RKO (cell line): ENCODE data around the gene SHKBP1.
A peak's percentile ranks its signal among the peaks of the same experiment; 100 is the strongest.
"Not testable (repeated sequence)": the region's sequence is repeated elsewhere in the genome, so short reads cannot be mapped to it uniquely, and the experiment has no call there.

Experiments
- DNase-seq: peaks from one replicate; pipeline ENCODE4 v3.0.0-alpha.2; 2016; ENCODE audit warnings: low spot score

Gene SHKBP1

GRCh38 chr19:40556953-40557530 lies 19.6 kb upstream of the SHKBP1 start:
- no peak for DNase-seq

DNA sequence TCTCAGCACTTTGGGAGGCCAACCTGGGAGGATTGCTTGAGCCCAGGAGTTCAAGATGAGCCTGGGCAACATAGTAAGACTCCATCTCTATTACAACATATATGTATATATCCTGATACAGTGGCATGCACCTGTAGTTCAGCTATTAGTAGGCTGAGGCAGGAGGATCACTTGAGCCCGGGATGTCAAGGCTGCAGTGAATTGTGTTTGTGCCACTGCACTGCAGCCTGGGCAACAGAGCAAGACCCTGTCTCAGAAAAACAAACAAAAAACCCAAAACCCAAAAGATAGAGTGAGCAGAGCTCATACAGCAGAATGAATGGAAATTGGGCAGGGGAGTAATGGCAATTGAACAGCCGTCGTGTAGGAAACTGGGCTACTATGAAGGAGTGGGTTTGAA lies 17.3 kb upstream of the SHKBP1 start:
- DNase-seq, result no peak

GRCh38 chr19:40560092-40560507 lies 16.6 kb upstream of the SHKBP1 start:
- DNase-seq, result no peak

GRCh38 chr19:40561947-40562346 lies 14.7 kb upstream of the SHKBP1 start:
- no peak for DNase-seq

- DNase-seq, result not testable (repeated sequence)
These were observed 12.1 kb upstream of the SHKBP1 start for GRCh38 chr19:40564535-40564934.

DNA sequence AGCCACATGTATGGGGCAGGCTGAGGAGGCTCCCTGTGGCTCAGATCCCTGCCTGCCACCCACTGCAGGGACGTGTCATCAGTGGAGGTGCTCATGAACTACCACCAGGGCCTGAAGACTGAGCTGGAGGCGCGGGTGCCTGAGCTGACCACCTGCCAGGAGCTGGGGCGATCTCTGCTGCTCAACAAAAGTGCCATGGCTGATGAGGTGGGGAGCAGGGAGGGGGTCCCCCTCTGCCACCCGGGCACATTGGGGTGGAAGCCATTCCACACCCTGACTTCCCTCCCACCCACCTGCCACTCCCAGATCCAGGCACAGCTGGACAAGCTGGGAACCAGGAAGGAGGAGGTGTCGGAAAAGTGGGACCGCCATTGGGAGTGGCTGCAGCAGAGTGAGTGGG lies 11.3 kb upstream of the SHKBP1 start:
- no peak for DNase-seq

GRCh38 chr19:40565910-40566495 lies 10.7 kb upstream of the SHKBP1 start:
- DNase-seq, result no peak

- no peak for DNase-seq
These were observed 9.5 kb upstream of the SHKBP1 start for GRCh38 chr19:40567040-40567749.

- DNase-seq, result no peak
These were observed 8.8 kb upstream of the SHKBP1 start for GRCh38 chr19:40567750-40568494.

- peak; percentile 98 for DNase-seq
These were observed 6.2 kb upstream of the SHKBP1 start for GRCh38 chr19:40570313-40571004.

DNA sequence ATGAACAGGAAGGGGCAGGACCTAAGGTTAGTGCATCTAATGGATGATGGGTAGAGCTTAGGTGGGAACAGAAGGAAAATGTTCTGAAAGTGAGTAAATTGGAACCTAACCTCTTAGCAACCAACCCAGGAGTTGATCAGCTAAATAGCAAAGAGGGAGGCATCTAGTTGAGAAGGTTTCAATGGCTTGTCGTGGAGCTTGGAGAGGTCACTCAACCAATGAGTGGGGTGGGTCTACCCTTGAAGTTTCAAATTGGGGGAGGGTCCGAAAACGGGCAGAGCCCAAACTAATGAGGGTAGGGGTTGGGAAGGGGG lies 5.7 kb upstream of the SHKBP1 start:
- DNase-seq, result no peak

- no peak for DNase-seq
These were observed 4.7 kb upstream of the SHKBP1 start for GRCh38 chr19:40571831-40572495.

GRCh38 chr19:40575326-40575725 lies 1.3 kb upstream of the SHKBP1 start:
- no peak for DNase-seq

DNA sequence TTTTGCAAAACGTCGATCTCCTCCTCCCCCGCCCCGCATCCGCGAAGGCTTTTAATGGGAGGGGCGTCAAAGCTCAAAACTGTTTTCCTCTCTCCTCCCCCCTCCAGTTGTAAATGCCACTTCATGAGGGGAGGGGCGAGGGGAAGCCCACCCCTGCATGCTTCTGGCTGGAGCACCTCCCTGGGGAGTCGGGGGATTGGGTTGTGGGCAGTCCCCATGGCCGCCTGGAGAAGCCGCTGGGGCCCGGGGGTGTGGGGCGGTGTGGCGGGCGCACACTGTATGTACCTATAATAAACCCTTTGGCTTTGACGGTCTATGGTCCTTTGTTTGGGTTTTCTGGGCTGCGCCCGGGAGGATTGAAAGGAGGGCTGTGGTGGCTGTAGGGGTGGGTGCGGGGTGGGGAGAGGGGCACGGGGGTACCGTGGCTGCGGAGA lies 505 bp upstream of the SHKBP1 start:
- DNase-seq, result no peak

DNA sequence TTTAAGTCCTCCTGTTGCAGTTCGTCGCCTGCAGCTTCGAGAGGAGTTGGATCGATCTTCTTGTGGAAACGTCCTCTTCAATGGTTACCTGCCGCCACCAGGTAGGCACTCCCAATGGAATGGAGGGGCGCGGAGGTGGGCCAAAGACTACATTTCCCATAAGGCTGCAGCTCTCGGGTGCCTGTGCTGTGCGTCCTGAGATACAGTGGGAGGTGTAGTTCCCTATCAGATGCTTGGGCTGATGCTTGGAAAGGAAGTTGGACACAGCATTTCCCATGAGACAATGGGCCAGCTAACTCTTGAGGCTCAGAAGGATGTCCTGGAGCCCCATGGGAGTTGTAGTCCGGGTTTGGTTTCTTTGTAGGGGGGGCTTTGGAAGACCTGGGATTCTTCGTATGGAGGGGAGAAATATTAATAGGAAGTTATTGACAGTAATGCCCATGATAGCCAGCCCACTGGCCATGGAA lies 1.8 kb downstream of the SHKBP1 start:
- peak; percentile 82 for DNase-seq

GRCh38 chr19:40580619-40581018 lies 3.9 kb downstream of the SHKBP1 start:
- DNase-seq, result no peak

DNA sequence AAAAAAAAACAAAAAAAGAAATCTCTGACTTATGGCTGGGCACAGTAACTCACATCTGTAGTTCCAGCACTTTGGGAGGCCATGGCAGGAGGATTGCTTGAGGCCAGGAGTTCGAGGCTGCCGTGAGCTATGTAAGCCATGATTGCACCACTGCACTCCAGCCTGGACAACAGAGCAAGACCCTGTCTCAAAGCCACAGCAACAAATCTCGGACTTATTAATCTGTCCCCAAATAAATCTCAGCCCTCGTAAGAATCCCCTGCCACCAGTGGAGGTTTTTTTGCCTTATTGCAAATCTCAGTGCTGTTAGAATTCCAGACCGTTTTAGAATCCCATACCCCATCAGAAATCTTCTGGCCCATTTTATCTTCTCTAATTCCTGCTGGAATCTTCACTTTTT lies 4.9 kb downstream of the SHKBP1 start:
- no peak for DNase-seq

GRCh38 chr19:40582467-40582866 lies 5.8 kb downstream of the SHKBP1 start:
- no peak for DNase-seq

GRCh38 chr19:40583283-40583682 lies 6.6 kb downstream of the SHKBP1 start:
- DNase-seq, result no peak

- peak; percentile 84 for DNase-seq
These were observed 7.3 kb downstream of the SHKBP1 start for GRCh38 chr19:40584007-40584406.

GRCh38 chr19:40585241-40585981 lies 8.7 kb downstream of the SHKBP1 start:
- peak; percentile 89 for DNase-seq
